OCI-LY3 (cell line): ENCODE measurements around the gene CFAP77.

Experiments
- H2AFZ ChIP-seq: fragments of 200-600, 300-600 bp; shearing (Covaris generic); 2 replicates; pipeline ENCODE4 v1.6.0; 2014; ENCODE audit warnings: antibody characterized with exemption, low read depth, low read length
- H3K27ac ChIP-seq: fragments of 200-600, 300-600 bp; sonication (generic); 2 replicates; pipeline ENCODE4 v1.5.1; 2014; ENCODE audit warnings: mild to moderate bottlenecking, low read length, moderate library complexity, mixed read lengths
- H3K27me3 ChIP-seq: fragments of 200-600, 300-600 bp; sonication (generic); 2 replicates; pipeline ENCODE4 v1.6.1; 2014; ENCODE audit warnings: low read depth, low read length, mixed read lengths
- H3K36me3 ChIP-seq: fragments of 200-600, 300-600 bp; sonication (generic); replicated peaks from 2 replicates; pipeline ENCODE3; 2014; ENCODE audit warnings: low read depth, low read length, mixed read lengths
- H3K4me1 ChIP-seq: fragments of 300-600, 200-600 bp; sonication (generic); 2 replicates; pipeline ENCODE4 v1.6.1; 2014; ENCODE audit warnings: low read length, mixed read lengths
- H3K4me2 ChIP-seq: fragments of 200-600, 300-600 bp; sonication (generic); 2 replicates; pipeline ENCODE4 v1.6.1; 2014; ENCODE audit warnings: low read length, mixed read lengths
- H3K4me3 ChIP-seq: fragments of 300-600, 200-600 bp; sonication (generic); 2 replicates; pipeline ENCODE4 v1.5.1; 2014; ENCODE audit warnings: antibody characterized with exemption, mild to moderate bottlenecking, low read length, moderate library complexity
- H3K79me2 ChIP-seq: fragments of 300-600, 200-600 bp; shearing (Covaris generic); 2 replicates; pipeline ENCODE4 v1.6.1; 2014; ENCODE audit warnings: mild to moderate bottlenecking, low read length, mixed read lengths
- H3K9ac ChIP-seq: fragments of 300-600, 200-600 bp; shearing (Covaris generic); 2 replicates; pipeline ENCODE4 v1.6.0; 2014; ENCODE audit warnings: mild to moderate bottlenecking, low read length, moderate library complexity
- H3K9me3 ChIP-seq: fragments of 200-600, 300-600 bp; shearing (Covaris generic); 2 replicates; pipeline ENCODE4 v1.6.1; 2014; ENCODE audit warnings: low read length, mixed read lengths; ENCODE audit not compliant: insufficient read depth
- H4K20me1 ChIP-seq: fragments of 200-600, 300-600 bp; sonication (generic); 2 replicates; pipeline ENCODE4 v1.6.1; 2016; ENCODE audit warnings: low read length, mixed read lengths; ENCODE audit not compliant: insufficient read depth
- CTCF ChIP-seq: fragments of 200-600, 300-600 bp; sonication (generic); IDR thresholded peaks from 2 replicates; pipeline ENCODE4 v1.5.1; 2014; ENCODE audit warnings: antibody characterized with exemption, low read length, low read depth
- EZH2phosphoT487 ChIP-seq: fragments of 200-600 bp; shearing (Covaris generic); IDR thresholded peaks from 2 replicates; pipeline ENCODE4 v1.6.1; 2018; ENCODE audit warnings: antibody characterized with exemption, mixed run types, low read depth

CFAP77 gene

GRCh38 chr9:132547976-132548730 lies 138.1 kb downstream of the CFAP77 start:
- Histone ChIP-seq H3K9ac (no peak overlapping the region), H3K36me3 (no peaks in the 10 kb centered on the region), H3K27ac (no peak overlapping the region), H2AFZ (no peak overlapping the region), H3K4me3 (no peak overlapping the region), H3K4me2 (no peak overlapping the region), H3K4me1 (peaks cover 3% of the 10 kb centered on the region; the same call in 1 of the 2 replicates), H3K27me3 (no peaks in the 10 kb centered on the region), H3K9me3 (no peaks in the 10 kb centered on the region), H4K20me1 (no peaks in the 10 kb centered on the region), H3K79me2 (no peaks in the 10 kb centered on the region)
- TF ChIP-seq CTCF (no peak), EZH2phosphoT487 (no peak)

- Histone ChIP-seq H3K4me3 (no peak overlapping the region), H4K20me1 (no peaks in the 10 kb centered on the region), H2AFZ (no peak overlapping the region), H3K27me3 (no peaks in the 10 kb centered on the region), H3K36me3 (no peaks in the 10 kb centered on the region), H3K4me1 (peaks cover 3% of the 10 kb centered on the region; the same call in 1 of the 2 replicates), H3K27ac (no peak overlapping the region), H3K4me2 (no peak overlapping the region), H3K79me2 (no peaks in the 10 kb centered on the region), H3K9ac (no peak overlapping the region), H3K9me3 (no peaks in the 10 kb centered on the region)
- TF ChIP-seq CTCF: no peak
- no peak for TF ChIP-seq EZH2phosphoT487
These were observed 139.0 kb downstream of the CFAP77 start for GRCh38 chr9:132548751-132549640.

DNA sequence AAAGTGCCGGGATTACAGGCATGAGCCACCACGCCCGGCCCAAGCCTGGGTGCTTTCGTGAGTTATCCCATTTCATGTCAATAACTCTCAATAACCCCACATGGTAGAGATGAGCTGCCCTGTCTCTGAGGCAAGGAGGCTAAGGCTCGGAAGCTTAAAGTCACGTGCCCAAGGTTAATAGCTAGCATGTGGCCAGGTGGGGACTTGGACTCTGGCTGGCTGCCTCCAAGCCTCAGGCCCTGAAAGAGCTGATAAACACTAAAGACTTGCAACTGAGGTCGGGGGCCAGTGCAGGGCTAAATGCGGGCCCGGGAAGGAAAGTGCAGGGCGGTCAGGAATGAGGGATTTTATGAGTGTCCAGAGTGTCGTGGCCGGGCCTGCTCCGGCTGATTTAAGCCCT lies 141.5 kb downstream of the CFAP77 start:
- Histone ChIP-seq H3K4me2 (no peak overlapping the region), H3K27me3 (no peaks in the 10 kb centered on the region), H3K4me3 (no peak overlapping the region), H3K9me3 (no peaks in the 10 kb centered on the region), H3K79me2 (no peaks in the 10 kb centered on the region), H3K4me1 (peaks cover 2% of the 10 kb centered on the region; the same call in 1 of the 2 replicates), H3K9ac (no peak overlapping the region), H3K36me3 (no peaks in the 10 kb centered on the region), H3K27ac (no peak overlapping the region), H4K20me1 (no peaks in the 10 kb centered on the region), H2AFZ (no peak overlapping the region)
- TF ChIP-seq CTCF (no peak), EZH2phosphoT487 (no peak)

DNA sequence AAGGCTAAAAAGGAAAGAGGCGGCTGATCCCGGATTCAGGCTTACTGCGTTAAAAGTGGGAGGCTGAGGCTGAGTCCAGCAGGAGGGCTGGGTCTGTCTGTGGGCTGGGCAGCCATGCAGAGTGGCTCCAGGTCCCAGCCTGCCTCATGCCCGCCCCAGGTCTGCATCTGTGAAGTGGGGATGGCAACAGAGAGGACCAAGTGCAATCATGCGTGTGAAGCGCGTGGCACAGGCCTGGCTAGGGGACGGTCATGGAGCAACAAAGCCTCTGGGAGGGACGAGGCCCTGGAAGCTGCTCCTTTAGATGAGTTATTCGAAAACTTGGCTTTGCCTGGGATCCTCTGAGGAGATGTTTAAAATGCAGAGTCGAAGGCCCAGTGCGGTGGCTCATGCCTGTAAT lies 142.0 kb downstream of the CFAP77 start:
- Histone ChIP-seq H3K9ac (no peak overlapping the region), H2AFZ (no peak overlapping the region), H4K20me1 (no peaks in the 10 kb centered on the region), H3K4me2 (no peak overlapping the region), H3K9me3 (no peaks in the 10 kb centered on the region), H3K36me3 (no peaks in the 10 kb centered on the region), H3K79me2 (no peaks in the 10 kb centered on the region), H3K27me3 (no peaks in the 10 kb centered on the region), H3K4me3 (no peak overlapping the region), H3K27ac (no peak overlapping the region), H3K4me1 (no peaks in the 10 kb centered on the region)
- TF ChIP-seq EZH2phosphoT487: no peak
- no peak for TF ChIP-seq CTCF
